Ascending aorta (tissue), 2 donors: ENCODE measurements around the gene TLK2. TPM values are rescaled to one million over a fixed set of nuclear protein-coding genes. Genes with fewer than 3 reads are reported as not detected.

Experiments
- DNase-seq, 2 donors: peaks; one replicate each; pipeline ENCODE4 v3.0.0-alpha.2; 2019; ENCODE audit warnings: low spot score in 2 of 2
- H3K27ac ChIP-seq, 2 donors: fragments of 200-600 bp; sonication (generic); one replicate each; pipeline ENCODE4 v1.5.1; 2016 to 2017; ENCODE audit warnings: mild to moderate bottlenecking in 1 of 2
- H3K27me3 ChIP-seq: fragments of 200-600 bp; sonication (generic); one replicate; pipeline ENCODE4 v1.5.1; 2017
- H3K36me3 ChIP-seq, 2 donors: fragments of 200-600 bp; sonication (generic); one replicate each; pipeline ENCODE4 v1.5.1; 2016
- H3K4me1 ChIP-seq, 2 donors: fragments of 200-600 bp; sonication (generic); one replicate each; pipeline ENCODE4 v1.5.1; 2016 to 2017; ENCODE audit warnings: mild to moderate bottlenecking in 1 of 2
- H3K4me3 ChIP-seq, 2 donors: fragments of 200-600 bp; sonication (generic); one replicate each; pipeline ENCODE4 v1.5.1; 2016 to 2017; ENCODE audit warnings: mild to moderate bottlenecking in 1 of 2
- H3K9me3 ChIP-seq, 2 donors: fragments of 200-600 bp; sonication (generic); one replicate each; pipeline ENCODE4 v1.5.1; 2016
- CTCF ChIP-seq, 3 experiments: fragments of 200-600 bp in 2 of 3; fragments of 450-650 bp in 1 of 3; sonication (generic) in 2 of 3; IDR thresholded peaks; one replicate each; pipeline ENCODE4 v1.5.1; 2016 to 2019; ENCODE audit warnings: antibody characterized with exemption in 3 of 3, mild to moderate bottlenecking in 1 of 3, moderate library complexity in 1 of 3
- intact Hi-C: fragments of 100-400 bp; cut with DNase I; formaldehyde crosslinking; loops from one replicate; pipeline ENCODE4 v1.15.1; 2023
- total RNA-seq: library from RNA; depleted of rRNA; stranded (reverse); fragments of >200 nt; gene quantifications from one replicate; pipeline ENCODE4 v1.1.0, GENCODE V29; 2016

Gene TLK2
- total RNA-seq, 1 donor from 2014 or later, result 11.3 TPM

- intact Hi-C loops, result loop anchor here (10.0 kb wide), 1 partner anchor 112 kb away; no protein-coding TSS in a partner anchor
- DNase-seq, result no peak
- Histone ChIP-seq H3K36me3 (peaks cover 37 to 49% of the 10 kb centered on the region in 2 donors), H3K4me1 (no peaks in the 10 kb centered on the region), H3K9me3 (no peaks in the 10 kb centered on the region), H3K4me3 (no peak overlapping the region), H3K27ac (no peak overlapping the region), H3K27me3 (no peaks in the 10 kb centered on the region)
- no peak for TF ChIP-seq CTCF (IDR thresholded peaks at IDR 0.05)
Observed at GRCh38 chr17:62562656-62563055, 84.0 kb downstream of the TLK2 start.

GRCh38 chr17:62565817-62566216 is 87.2 kb downstream of the TLK2 start:
- no peaks in the 10 kb centered on the region for H3K27me3 ChIP-seq
- no peaks in the 10 kb centered on the region for H3K4me1 ChIP-seq
- H3K36me3 ChIP-seq, result peaks cover 34 to 45% of the 10 kb centered on the region in 2 donors
- no peaks in the 10 kb centered on the region for H3K9me3 ChIP-seq
- H3K27ac ChIP-seq, result no peak overlapping the region
- H3K4me3 ChIP-seq, result no peak overlapping the region
- intact Hi-C loops, result loop anchor here (10.0 kb wide), 1 partner anchor 109 kb away; no protein-coding TSS in a partner anchor
- no peak for TF ChIP-seq CTCF (IDR thresholded peaks at IDR 0.05)
- no peak for DNase-seq

- H3K4me1 ChIP-seq, result no peaks in the 10 kb centered on the region
- no peak overlapping the region for H3K4me3 ChIP-seq
- no peaks in the 10 kb centered on the region for H3K27me3 ChIP-seq
- no peak for DNase-seq
- no peaks in the 10 kb centered on the region for H3K9me3 ChIP-seq
- intact Hi-C loops, result loop anchor here (10.0 kb wide), 1 partner anchor 108 kb away; no protein-coding TSS in a partner anchor
- H3K27ac ChIP-seq, result no peak overlapping the region
- peaks cover 28 to 39% of the 10 kb centered on the region in 2 donors for H3K36me3 ChIP-seq
- TF ChIP-seq CTCF (IDR thresholded peaks at IDR 0.05), result no peak
Observed at GRCh38 chr17:62566996-62567578, 88.5 kb downstream of the TLK2 start.

GRCh38 chr17:62572488-62572887 is 93.9 kb downstream of the TLK2 start:
- Histone ChIP-seq H3K27ac (peak overlapping the region; percentile 11 to 55), H3K4me3 (no peak overlapping the region), H3K36me3 (peaks cover 15 to 40% of the 10 kb centered on the region in 2 donors), H3K27me3 (no peaks in the 10 kb centered on the region), H3K9me3 (no peaks in the 10 kb centered on the region), H3K4me1 (no peaks in the 10 kb centered on the region)
- intact Hi-C loops, result no loop called here
- TF ChIP-seq CTCF (IDR thresholded peaks at IDR 0.05), result no peak
- DNase-seq, result no peak

GRCh38 chr17:62572888-62573401 is 94.3 kb downstream of the TLK2 start:
- no peaks in the 10 kb centered on the region for H3K27me3 ChIP-seq
- intact Hi-C loops, result no loop called here
- no peak for DNase-seq
- no peak for TF ChIP-seq CTCF (IDR thresholded peaks at IDR 0.05)
- no peak overlapping the region for H3K4me3 ChIP-seq
- H3K4me1 ChIP-seq, result no peaks in the 10 kb centered on the region
- H3K9me3 ChIP-seq, result no peaks in the 10 kb centered on the region
- H3K27ac ChIP-seq, result peak overlapping the region; percentile 39 to 55
- H3K36me3 ChIP-seq, result peaks cover 18 to 44% of the 10 kb centered on the region in 2 donors
